CD4-positive, alpha-beta T cell treated with Interferon gamma for 1 hour (primary cell): ENCODE data around the gene ABCC11.

Experiments
- DNase-seq: peaks from one replicate; pipeline ENCODE4 v3.0.0-alpha.2; 2020

Gene ABCC11

DNA sequence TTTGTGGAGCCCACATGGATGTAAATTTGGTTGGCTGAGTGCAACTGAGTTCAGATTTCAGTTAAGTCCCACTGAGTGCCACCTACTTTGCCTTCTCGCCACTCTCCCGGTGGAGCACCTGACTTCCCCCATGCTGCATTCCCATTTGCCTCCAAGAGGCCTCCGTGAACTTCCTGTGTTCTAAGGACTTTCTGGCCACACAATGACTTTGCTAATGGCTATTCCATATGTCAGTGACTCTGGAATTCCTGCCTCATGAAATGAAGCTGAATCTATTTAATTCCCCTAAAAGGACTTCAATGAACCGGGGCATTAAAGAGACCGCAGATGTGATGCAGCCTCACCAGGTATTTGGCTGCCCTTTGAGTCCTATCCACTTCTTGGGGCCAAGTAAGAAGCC, 121.5 kb downstream of the ABCC11 start:
- DNase-seq = no peak

DNA sequence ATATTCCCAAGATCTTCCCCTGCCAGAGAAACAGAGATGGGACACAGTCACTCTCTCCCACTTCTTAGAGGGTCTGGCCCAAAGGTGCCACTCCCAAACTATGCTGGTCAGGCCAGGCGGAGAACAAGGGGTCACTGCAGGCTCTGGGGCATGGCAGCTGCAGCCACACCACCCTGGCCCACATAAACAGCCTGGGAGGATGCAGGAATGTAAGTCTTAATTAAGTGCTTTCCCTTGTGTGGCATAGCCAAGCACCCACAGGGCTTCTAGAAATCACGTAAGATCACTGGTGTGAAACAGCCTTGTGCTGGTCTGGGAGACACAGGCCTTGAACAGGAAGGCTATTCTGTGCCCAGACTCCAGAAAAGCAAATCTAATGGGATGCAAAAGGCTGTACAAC, 123.1 kb downstream of the ABCC11 start:
- DNase-seq = no peak

- DNase-seq = no peak
Observed at GRCh38 chr16:48123104-48123788, 124.1 kb downstream of the ABCC11 start.

GRCh38 chr16:48121276-48121675, 126.1 kb downstream of the ABCC11 start:
- no peak for DNase-seq

GRCh38 chr16:48118841-48119240, 128.5 kb downstream of the ABCC11 start:
- no peak for DNase-seq

GRCh38 chr16:48117217-48118105, 129.9 kb downstream of the ABCC11 start:
- DNase-seq = peak; percentile 33
